HL-60 (cell line): ENCODE results near the gene RNF223.
"Not testable (repeated sequence)": the region's sequence is repeated elsewhere in the genome, so short reads cannot be mapped to it uniquely, and the experiment has no call there.

Experiments
- DNase-seq, 2 experiments: peaks; one replicate each; pipeline ENCODE4 v3.0.0-alpha.2; 2010 to 2020; ENCODE audit warnings: low read depth in 1 of 2, low spot score in 1 of 2
- H3K27ac ChIP-seq: fragments of 250-450 bp; sonication (Bioruptor Pico); replicated peaks from 2 replicates; pipeline ENCODE4 v1.5.1; 2020; ENCODE audit warnings: mild to moderate bottlenecking, moderate library complexity
- H3K27me3 ChIP-seq: fragments of 250-450 bp; sonication (Bioruptor Pico); 2 replicates; pipeline ENCODE4 v1.5.1; 2021; ENCODE audit warnings: mild to moderate bottlenecking, moderate library complexity; ENCODE audit not compliant: insufficient read depth, poor library complexity, severe bottlenecking
- H3K4me3 ChIP-seq: replicated peaks from 2 replicates; pipeline ENCODE4 v1.5.1; 2011; ENCODE audit warnings: mild to moderate bottlenecking, control low read depth, low read length; ENCODE audit not compliant: insufficient read depth
- GABPA ChIP-seq: IDR thresholded peaks from 2 replicates; pipeline ENCODE4 v1.6.1; 2012; ENCODE audit warnings: low read depth
- POLR2AphosphoS5 ChIP-seq: IDR thresholded peaks from 2 replicates; pipeline ENCODE4 v1.6.1; 2012; ENCODE audit warnings: low read depth
- REST ChIP-seq: IDR thresholded peaks from 2 replicates; pipeline ENCODE4 v1.6.1; 2012; ENCODE audit warnings: low read depth; ENCODE audit not compliant: insufficient replicate concordance
- SPI1 ChIP-seq: IDR thresholded peaks from 2 replicates; pipeline ENCODE4 v1.6.1; 2012; ENCODE audit warnings: low read depth, mild to moderate bottlenecking, borderline replicate concordance
- TF ChIP-seq, protein P1 (sequence below): IDR thresholded peaks from one replicate; pipeline ENCODE4 v1.5.1; 2011; ENCODE audit warnings: low read length, control low read depth, inconsistent platforms; ENCODE audit not compliant: insufficient read depth

RNF223 gene

GRCh38 chr1:1059494-1060280 lies 14.4 kb downstream of the RNF223 start:
- Histone ChIP-seq H3K27me3 (peaks cover 33% of the 10 kb centered on the region), H3K27ac (no peak overlapping the region), H3K4me3 (peak overlapping the region; percentile 45)
- TF ChIP-seq, protein P1, sequence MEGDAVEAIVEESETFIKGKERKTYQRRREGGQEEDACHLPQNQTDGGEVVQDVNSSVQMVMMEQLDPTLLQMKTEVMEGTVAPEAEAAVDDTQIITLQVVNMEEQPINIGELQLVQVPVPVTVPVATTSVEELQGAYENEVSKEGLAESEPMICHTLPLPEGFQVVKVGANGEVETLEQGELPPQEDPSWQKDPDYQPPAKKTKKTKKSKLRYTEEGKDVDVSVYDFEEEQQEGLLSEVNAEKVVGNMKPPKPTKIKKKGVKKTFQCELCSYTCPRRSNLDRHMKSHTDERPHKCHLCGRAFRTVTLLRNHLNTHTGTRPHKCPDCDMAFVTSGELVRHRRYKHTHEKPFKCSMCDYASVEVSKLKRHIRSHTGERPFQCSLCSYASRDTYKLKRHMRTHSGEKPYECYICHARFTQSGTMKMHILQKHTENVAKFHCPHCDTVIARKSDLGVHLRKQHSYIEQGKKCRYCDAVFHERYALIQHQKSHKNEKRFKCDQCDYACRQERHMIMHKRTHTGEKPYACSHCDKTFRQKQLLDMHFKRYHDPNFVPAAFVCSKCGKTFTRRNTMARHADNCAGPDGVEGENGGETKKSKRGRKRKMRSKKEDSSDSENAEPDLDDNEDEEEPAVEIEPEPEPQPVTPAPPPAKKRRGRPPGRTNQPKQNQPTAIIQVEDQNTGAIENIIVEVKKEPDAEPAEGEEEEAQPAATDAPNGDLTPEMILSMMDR = no peak
- TF ChIP-seq REST = no peak
- no peak for TF ChIP-seq GABPA
- TF ChIP-seq SPI1 = no peak
- TF ChIP-seq POLR2AphosphoS5 = no peak
- DNase-seq = peak; percentile 54 to 84

GRCh38 chr1:1058921-1059493 lies 15.1 kb downstream of the RNF223 start:
- H3K27ac ChIP-seq = no peak overlapping the region
- peak overlapping the region; percentile 45 for H3K4me3 ChIP-seq
- TF ChIP-seq POLR2AphosphoS5 = no peak
- DNase-seq = no peak
- peaks cover 33% of the 10 kb centered on the region for H3K27me3 ChIP-seq

DNA sequence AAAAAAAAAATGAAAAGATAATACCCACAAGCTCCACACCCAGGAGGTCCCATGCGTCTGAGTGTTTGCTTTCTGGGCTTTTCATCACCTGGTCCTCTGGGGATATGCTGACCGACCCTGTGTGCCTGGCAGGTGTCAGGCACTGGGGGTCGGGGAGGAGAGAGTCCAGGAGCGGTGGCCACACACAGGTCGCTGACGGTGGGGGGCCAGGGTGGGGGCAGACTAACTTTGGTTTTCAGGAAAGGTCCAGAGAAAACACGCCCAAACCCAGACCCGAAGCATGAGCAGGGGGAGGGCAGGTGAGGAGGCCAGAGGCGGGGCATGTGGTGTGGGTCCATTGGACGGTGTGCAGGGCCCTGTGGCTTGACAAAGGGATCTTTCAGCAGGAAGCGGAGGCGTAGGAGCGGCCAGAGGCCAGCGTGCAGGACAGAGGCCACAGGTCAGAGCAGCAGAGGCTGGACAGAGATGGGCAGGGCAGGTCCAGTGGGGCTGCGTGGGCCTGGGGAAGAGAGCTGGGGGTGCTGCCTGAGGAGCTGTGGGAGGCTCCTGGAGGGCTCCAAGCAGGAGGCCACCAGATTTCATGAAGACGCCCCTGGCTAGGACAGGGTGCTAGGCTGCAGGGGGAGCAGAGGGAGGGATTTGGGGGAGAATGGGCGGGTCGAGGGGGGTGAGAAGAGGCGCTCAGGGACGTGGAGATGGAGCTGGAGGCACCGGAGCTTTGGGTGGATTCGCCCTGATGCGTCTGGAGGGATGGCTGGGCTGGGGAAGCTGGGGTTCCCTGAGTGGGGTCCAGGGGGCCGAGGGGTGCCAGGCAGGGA lies 15.8 kb downstream of the RNF223 start:
- DNase-seq = no peak
- TF ChIP-seq POLR2AphosphoS5 (no peak), SPI1 (no peak), GABPA (no peak), REST (no peak)
- TF ChIP-seq, protein P1 = no peak
- H3K27ac ChIP-seq = no peak overlapping the region
- H3K27me3 ChIP-seq = peaks cover 33% of the 10 kb centered on the region
- H3K4me3 ChIP-seq = no peak overlapping the region

DNA sequence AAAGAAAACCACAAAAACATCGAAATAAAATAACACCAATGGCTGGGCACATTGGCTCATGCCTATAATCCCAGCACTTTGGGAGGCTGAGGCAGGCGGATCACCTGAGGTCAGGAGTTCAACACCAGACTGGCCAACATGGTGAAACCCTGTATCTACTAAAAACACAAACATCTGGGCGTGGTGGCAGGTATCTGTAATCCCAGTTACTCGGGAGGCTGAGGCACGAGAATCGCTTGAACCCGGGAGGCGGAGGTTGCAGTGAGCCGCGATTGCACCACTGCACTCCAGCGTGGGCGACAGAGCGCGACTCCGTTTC lies 16.4 kb downstream of the RNF223 start:
- H3K27me3 ChIP-seq = peaks cover 33% of the 10 kb centered on the region
- not testable (repeated sequence) for H3K27ac ChIP-seq, DNase-seq, H3K4me3 ChIP-seq
